Activated naive CD4-positive, alpha-beta T cell treated with anti-CD3 and anti-CD28 coated beads for 36 hours (primary cell): ENCODE data around the gene DESI2. TPM values are rescaled to one million over a fixed set of nuclear protein-coding genes. Genes with fewer than 3 reads are reported as not detected.
"Not testable (repeated sequence)": the region's sequence is repeated elsewhere in the genome, so short reads cannot be mapped to it uniquely, and the experiment has no call there.

ENCODE experiments used
- CTCF ChIA-PET: fragments of 350-600 bp; sonication (Branson Sonifier 250); formaldehyde crosslinking; loops from one replicate; lab custom pipeline; 2021; ENCODE audit warnings: antibody characterized with exemption; lab: Charles Lee
- DNase-seq: peaks from one replicate; pipeline ENCODE4 v3.0.0-alpha.2; 2020
- H3K27ac Mint-ChIP-seq: one replicate; pipeline ENCODE4 v1.8.0; 2021; ENCODE audit warnings: mild to moderate bottlenecking, mixed read lengths
- H3K27me3 Mint-ChIP-seq: one replicate; pipeline ENCODE4 v1.8.0; 2021; ENCODE audit warnings: low read depth, mixed read lengths
- H3K36me3 Mint-ChIP-seq: one replicate; pipeline ENCODE4 v1.8.0; 2021; ENCODE audit warnings: low read depth, mixed read lengths
- H3K4me1 Mint-ChIP-seq: one replicate; pipeline ENCODE4 v1.8.0; 2021; ENCODE audit warnings: low read depth, mixed read lengths
- H3K4me3 Mint-ChIP-seq: one replicate; pipeline ENCODE4 v1.8.0; 2021; ENCODE audit warnings: mild to moderate bottlenecking, moderate library complexity, mixed read lengths
- H3K9me3 Mint-ChIP-seq: one replicate; pipeline ENCODE4 v1.8.0; 2021; ENCODE audit warnings: mixed read lengths
- intact Hi-C: fragments of 100-400 bp; cut with micrococcal nuclease; formaldehyde crosslinking; loops from one replicate; pipeline ENCODE4 v1.15.1; 2023
- total RNA-seq, 2 experiments: library from RNA; stranded (reverse); gene quantifications; one replicate each; pipeline ENCODE4 v1.2.3, GENCODE V29; 2021

The DESI2 gene
- total RNA-seq, 2 experiments from 2014 or later = 31.7 to 32.5 TPM

GRCh38 chr1:244713332-244713731 lies 60.4 kb downstream of the DESI2 start:
- no peaks in the 10 kb centered on the region for H3K27me3 Mint-ChIP-seq
- peaks cover 1% of the 10 kb centered on the region for H3K36me3 Mint-ChIP-seq
- intact Hi-C loops = no loop called here
- H3K4me1 Mint-ChIP-seq = no peaks in the 10 kb centered on the region
- no peak for DNase-seq
- no peak overlapping the region for H3K4me3 Mint-ChIP-seq
- H3K9me3 Mint-ChIP-seq = no peaks in the 10 kb centered on the region
- CTCF ChIA-PET = interaction anchor here (0.6 to 1.2 kb wide), 2 partner anchors 87 to 109 kb away, joined by 3 read pairs; no protein-coding TSS in a partner anchor
- H3K27ac Mint-ChIP-seq = no peak overlapping the region

GRCh38 chr1:244727871-244728474 lies 75.0 kb downstream of the DESI2 start:
- no peak overlapping the region for H3K27ac Mint-ChIP-seq
- CTCF ChIA-PET = interaction anchor here (1.3 kb wide), 1 partner anchor 28 kb away, joined by 3 read pairs; no protein-coding TSS in a partner anchor
- no peaks in the 10 kb centered on the region for H3K36me3 Mint-ChIP-seq
- H3K4me3 Mint-ChIP-seq = no peak overlapping the region
- no peak for DNase-seq
- H3K27me3 Mint-ChIP-seq = peaks cover 22% of the 10 kb centered on the region
- H3K9me3 Mint-ChIP-seq = no peaks in the 10 kb centered on the region
- peaks cover 9% of the 10 kb centered on the region for H3K4me1 Mint-ChIP-seq
- intact Hi-C loops = loop anchor here (2.0 to 5.0 kb wide), 2 partner anchors 69 to 276 kb away; partner anchors contain the start of gene ADSS2

DNA sequence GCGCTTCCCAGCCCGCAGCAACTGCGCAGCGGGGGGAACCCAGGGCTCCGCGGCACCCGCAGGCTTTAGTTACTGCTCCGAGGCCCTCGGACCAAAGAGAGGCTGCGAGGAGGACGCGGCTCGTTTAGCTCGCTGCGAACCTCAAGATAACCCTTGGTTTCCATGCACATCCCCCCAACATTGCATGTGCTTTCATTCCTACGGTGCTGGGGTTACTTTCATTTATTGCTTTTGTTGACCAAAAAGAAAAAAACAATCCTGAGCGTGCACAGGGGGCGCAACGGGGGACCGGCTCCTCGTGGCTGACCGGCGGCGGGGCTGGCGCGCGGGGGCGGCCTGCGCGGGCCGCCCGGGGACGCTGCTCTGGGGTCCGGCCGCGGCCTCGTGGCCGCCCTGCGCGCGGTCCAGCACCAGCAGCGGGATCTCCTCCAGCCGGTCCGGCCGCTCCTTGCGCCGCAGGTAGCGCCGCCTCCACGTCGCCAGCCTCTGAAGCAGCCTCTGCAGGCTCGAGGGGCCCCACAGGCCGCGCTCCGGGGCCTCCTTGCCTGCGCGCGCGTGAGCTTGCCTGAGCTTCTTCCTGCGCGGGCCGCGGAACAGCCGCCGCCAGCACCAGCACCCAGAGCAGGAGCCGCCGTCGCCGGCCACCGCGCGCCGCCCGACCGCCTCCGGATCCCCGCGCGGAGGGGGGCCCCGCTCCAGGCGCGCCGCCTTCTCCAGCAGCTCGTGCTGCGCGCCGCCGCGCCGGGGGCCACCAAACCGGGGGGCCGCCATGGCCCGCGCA lies 77.4 kb downstream of the DESI2 start:
- H3K4me3 Mint-ChIP-seq = peak overlapping the region; percentile 78
- peak; percentile 36 for DNase-seq
- no peaks in the 10 kb centered on the region for H3K36me3 Mint-ChIP-seq
- peaks cover 9% of the 10 kb centered on the region for H3K4me1 Mint-ChIP-seq
- H3K27me3 Mint-ChIP-seq = peaks cover 22% of the 10 kb centered on the region
- CTCF ChIA-PET = interaction anchor here (0.7 to 2.5 kb wide), 2 partner anchors 74 to 126 kb away, joined by 4 to 11 read pairs; no protein-coding TSS in a partner anchor
- H3K27ac Mint-ChIP-seq = no peak overlapping the region
- H3K9me3 Mint-ChIP-seq = no peaks in the 10 kb centered on the region
- intact Hi-C loops = no loop called here

DNA sequence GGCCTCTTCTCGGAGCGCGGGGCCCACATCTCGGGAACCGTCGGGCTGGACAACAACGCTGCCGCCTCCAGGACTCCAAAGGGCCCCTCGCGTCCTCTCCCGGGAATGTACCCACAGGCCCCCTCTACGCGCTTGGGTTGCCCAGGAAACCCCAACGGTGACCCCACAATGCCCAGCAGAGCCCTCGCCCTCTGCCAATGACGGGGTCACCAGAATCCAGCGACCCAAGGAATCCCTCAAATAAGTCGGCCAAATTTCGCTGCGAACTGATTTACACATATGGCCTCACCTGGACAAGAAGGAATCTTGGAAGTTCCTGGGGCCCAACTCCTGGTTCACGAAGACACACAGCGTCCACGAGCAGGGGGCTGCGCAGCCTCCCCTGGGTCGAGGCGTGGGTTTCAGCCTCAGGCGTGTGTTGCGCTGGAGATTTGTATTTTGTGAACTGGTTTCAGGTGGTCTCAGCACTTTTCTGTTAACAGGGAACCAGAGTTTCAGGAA lies 78.1 kb downstream of the DESI2 start:
- Mint-ChIP-seq H3K27ac (no peak overlapping the region), H3K9me3 (no peaks in the 10 kb centered on the region), H3K27me3 (peaks cover 22% of the 10 kb centered on the region), H3K4me1 (peaks cover 12% of the 10 kb centered on the region), H3K36me3 (peaks cover 2% of the 10 kb centered on the region), H3K4me3 (peak overlapping the region; percentile 68)
- intact Hi-C loops = no loop called here
- DNase-seq = no peak
- CTCF ChIA-PET = interaction anchor here (0.7 to 2.5 kb wide), 2 partner anchors 127 to 242 kb away, joined by 3 to 11 read pairs; no protein-coding TSS in a partner anchor

- Mint-ChIP-seq H3K4me3 (peak overlapping the region; percentile 21), H3K9me3 (no peaks in the 10 kb centered on the region), H3K27ac (no peak overlapping the region), H3K36me3 (peaks cover 2% of the 10 kb centered on the region), H3K4me1 (peaks cover 13% of the 10 kb centered on the region), H3K27me3 (peaks cover 22% of the 10 kb centered on the region)
- DNase-seq = no peak
- intact Hi-C loops = no loop called here
- CTCF ChIA-PET = interaction anchor here (0.7 to 2.5 kb wide), 2 partner anchors 128 to 243 kb away, joined by 3 to 11 read pairs; no protein-coding TSS in a partner anchor
Measured at GRCh38 chr1:244731651-244732050, 78.7 kb downstream of the DESI2 start.

DNA sequence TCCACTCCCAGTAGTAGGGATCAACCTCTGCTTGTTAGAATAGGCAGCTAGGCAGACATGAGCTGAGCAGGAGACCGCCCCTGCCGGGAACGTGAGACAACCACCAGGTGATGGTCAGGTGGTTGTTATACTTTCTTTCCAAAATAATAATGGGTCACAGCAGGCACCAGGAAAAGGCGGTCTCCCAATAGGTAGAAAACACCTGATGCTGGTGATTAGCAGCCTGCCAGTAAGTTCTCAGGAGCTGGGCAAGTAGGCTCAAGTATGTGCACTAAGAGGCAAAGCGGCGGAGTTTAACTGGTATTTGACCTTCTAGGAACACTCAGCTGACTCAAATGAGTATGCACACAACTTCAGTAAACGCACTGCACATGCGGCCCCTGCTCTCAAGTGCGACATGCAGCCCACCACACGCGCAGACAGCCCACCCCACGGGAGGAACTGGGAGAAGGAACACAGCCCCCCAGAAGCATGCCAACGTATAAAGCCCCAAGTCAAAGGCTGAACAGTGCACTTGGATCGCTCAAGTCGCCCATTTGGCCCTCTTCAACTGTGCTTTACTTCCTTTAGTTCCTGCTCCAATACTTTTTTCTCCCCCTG lies 80.0 kb downstream of the DESI2 start:
- Mint-ChIP-seq H3K36me3 (peaks cover 2% of the 10 kb centered on the region), H3K27me3 (peaks cover 22% of the 10 kb centered on the region), H3K4me3 (no peak overlapping the region), H3K4me1 (peaks cover 13% of the 10 kb centered on the region), H3K9me3 (no peaks in the 10 kb centered on the region), H3K27ac (peak overlapping the region; percentile 5)
- intact Hi-C loops = no loop called here
- no peak for DNase-seq
- CTCF ChIA-PET = no interaction called here

GRCh38 chr1:244735404-244735803 lies 82.5 kb downstream of the DESI2 start:
- CTCF ChIA-PET = interaction anchor here (0.6 to 1.2 kb wide), 2 partner anchors 60 to 63 kb away, joined by 3 read pairs; no protein-coding TSS in a partner anchor
- intact Hi-C loops = no loop called here
- peak; percentile 52 for DNase-seq
- peaks cover 15% of the 10 kb centered on the region for H3K27me3 Mint-ChIP-seq
- H3K27ac Mint-ChIP-seq = peak overlapping the region; percentile 86
- peaks cover 4% of the 10 kb centered on the region for H3K4me1 Mint-ChIP-seq
- H3K36me3 Mint-ChIP-seq = peaks cover 2% of the 10 kb centered on the region
- H3K4me3 Mint-ChIP-seq = no peak overlapping the region
- H3K9me3 Mint-ChIP-seq = peaks cover 2% of the 10 kb centered on the region

GRCh38 chr1:244735876-244736561 lies 83.1 kb downstream of the DESI2 start:
- Mint-ChIP-seq H3K27me3 (peaks cover 13% of the 10 kb centered on the region), H3K9me3 (peaks cover 2% of the 10 kb centered on the region), H3K36me3 (peaks cover 2% of the 10 kb centered on the region), H3K27ac (peak overlapping the region; percentile 86), H3K4me1 (peaks cover 4% of the 10 kb centered on the region), H3K4me3 (no peak overlapping the region)
- intact Hi-C loops = no loop called here
- no peak for DNase-seq
- CTCF ChIA-PET = interaction anchor here (0.6 kb wide), 1 partner anchor 60 kb away, joined by 3 read pairs; no protein-coding TSS in a partner anchor

- H3K4me1 Mint-ChIP-seq, H3K36me3 Mint-ChIP-seq, H3K27me3 Mint-ChIP-seq, H3K9me3 Mint-ChIP-seq, H3K27ac Mint-ChIP-seq, intact Hi-C loops, CTCF ChIA-PET, H3K4me3 Mint-ChIP-seq, DNase-seq: not testable (repeated sequence)
Measured at GRCh38 chr1:244739140-244739539, 86.2 kb downstream of the DESI2 start.

DNA sequence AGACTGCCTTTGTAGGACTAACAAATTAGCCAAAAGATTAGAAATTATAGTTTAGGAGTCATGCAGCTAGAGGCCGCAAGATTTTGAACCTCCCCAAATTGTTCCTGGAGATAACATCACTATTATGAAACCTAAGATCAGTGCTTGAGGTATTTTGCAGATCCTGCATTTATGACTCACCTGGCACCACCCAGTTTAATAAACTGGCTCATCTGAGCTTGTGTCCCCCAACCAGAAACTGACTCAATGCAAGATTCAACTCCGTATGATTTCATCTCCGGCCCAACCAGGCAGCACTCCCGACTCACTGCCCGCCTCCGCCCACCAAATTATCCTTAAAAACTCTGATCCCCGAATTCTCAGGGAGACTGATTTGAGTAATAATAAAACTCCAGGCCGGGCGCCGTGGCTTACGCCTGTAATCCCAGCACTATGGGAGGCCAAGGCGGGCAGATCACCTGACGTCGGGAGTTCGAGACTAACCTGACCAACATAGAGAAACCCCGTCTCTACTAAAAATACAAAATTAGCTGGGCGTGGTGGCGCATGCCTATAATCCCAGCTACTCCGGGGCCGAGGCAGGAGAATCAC lies 87.2 kb downstream of the DESI2 start:
- intact Hi-C loops = not testable (repeated sequence)

DNA sequence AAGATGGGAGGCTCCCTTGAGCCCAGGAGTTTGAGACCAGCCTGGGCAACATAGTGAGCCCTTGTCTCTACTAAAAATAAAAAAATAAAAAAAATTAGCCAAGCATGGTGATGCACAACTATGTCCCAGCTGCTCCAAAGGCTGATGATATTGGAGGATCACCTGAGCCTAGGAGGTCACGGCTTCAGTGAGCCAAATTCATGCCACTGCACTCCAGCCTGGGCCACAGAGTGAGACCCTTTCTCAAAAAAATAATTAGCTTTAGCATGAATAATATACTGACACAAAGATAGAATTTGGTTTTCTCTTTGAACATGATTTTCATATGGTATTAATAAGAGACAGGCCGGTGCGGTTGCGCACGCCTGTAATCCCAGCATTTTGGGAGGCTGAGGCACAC lies 88.8 kb downstream of the DESI2 start:
- CTCF ChIA-PET = interaction anchor here (0.8 to 1.0 kb wide), 2 partner anchors 9 to 54 kb away, joined by 3 to 4 read pairs; no protein-coding TSS in a partner anchor
- intact Hi-C loops = no loop called here
- peaks cover 2% of the 10 kb centered on the region for H3K9me3 Mint-ChIP-seq
- no peak overlapping the region for H3K27ac Mint-ChIP-seq
- DNase-seq = no peak
- no peak overlapping the region for H3K4me3 Mint-ChIP-seq
- no peaks in the 10 kb centered on the region for H3K27me3 Mint-ChIP-seq
- H3K36me3 Mint-ChIP-seq = no peaks in the 10 kb centered on the region
- H3K4me1 Mint-ChIP-seq = no peaks in the 10 kb centered on the region

More for the DNA sequence above, 87.2 kb downstream of the DESI2 start:
- H3K4me3 Mint-ChIP-seq, H3K27ac Mint-ChIP-seq, H3K4me1 Mint-ChIP-seq, H3K27me3 Mint-ChIP-seq, CTCF ChIA-PET, H3K9me3 Mint-ChIP-seq, DNase-seq, H3K36me3 Mint-ChIP-seq: not testable (repeated sequence)
